HepG2 (cell line): Measurements from ENCODE around the gene ASGR1. TPM values are rescaled to one million over a fixed set of nuclear protein-coding genes. Genes with fewer than 3 reads are reported as not detected.

Source experiments
- ADNP ChIP-seq: sonication (generic); formaldehyde crosslinking; IDR thresholded peaks from 2 replicates; pipeline ENCODE4 v1.4.0; 2020; ENCODE audit warnings: missing genetic modification reagents
- CBX5 ChIP-seq: sonication (generic); formaldehyde crosslinking; IDR thresholded peaks from 2 replicates; pipeline ENCODE4 v1.4.0; 2020; ENCODE audit warnings: missing genetic modification reagents, borderline replicate concordance
- CENPT ChIP-seq: sonication (generic); formaldehyde crosslinking; IDR thresholded peaks from 2 replicates; pipeline ENCODE4 v1.8.0; 2022; ENCODE audit warnings: low read depth, mild to moderate bottlenecking, moderate library complexity, missing genetic modification reagents
- DBP ChIP-seq: sonication (generic); formaldehyde crosslinking; IDR thresholded peaks from 2 replicates; pipeline ENCODE4 v1.4.0; 2020; ENCODE audit warnings: missing genetic modification reagents; ENCODE audit errors: not compliant biosample characterization
- HNRNPL ChIP-seq: fragments of 200-400 bp; formaldehyde crosslinking; IDR thresholded peaks from 2 replicates; pipeline ENCODE4 v1.6.1; 2017; ENCODE audit warnings: mild to moderate bottlenecking, low read depth, low read length
- MTF1 ChIP-seq: sonication (generic); formaldehyde crosslinking; IDR thresholded peaks from 2 replicates; pipeline ENCODE4 v1.5.0; 2020; ENCODE audit warnings: missing genetic modification reagents
- MYC ChIP-seq: sonication (generic); formaldehyde crosslinking; IDR thresholded peaks from 2 replicates; pipeline ENCODE4 v1.9.0; 2021; ENCODE audit warnings: missing genetic modification reagents, borderline replicate concordance
- NRL ChIP-seq: sonication (generic); formaldehyde crosslinking; IDR thresholded peaks from 2 replicates; pipeline ENCODE4 v1.5.0; 2020; ENCODE audit warnings: missing genetic modification reagents, mild to moderate bottlenecking, moderate library complexity, borderline replicate concordance
- PHB2 ChIP-seq: fragments of 450-650 bp; IDR thresholded peaks from 2 replicates; pipeline ENCODE4 v1.6.1; 2018; ENCODE audit not compliant: partially characterized antibody
- RFX5 ChIP-seq: IDR thresholded peaks from 2 replicates; pipeline ENCODE4 v1.6.1; 2011; ENCODE audit warnings: low read depth, low read length, improper control_type of control experiment
- SALL2 ChIP-seq: sonication (generic); formaldehyde crosslinking; IDR thresholded peaks from 2 replicates; pipeline ENCODE4 v1.8.1; 2023; ENCODE audit warnings: mild to moderate bottlenecking, missing genetic modification reagents, inconsistent platforms
- ZMYM2 ChIP-seq: sonication (generic); formaldehyde crosslinking; IDR thresholded peaks from 2 replicates; pipeline ENCODE4 v1.8.0; 2022; ENCODE audit warnings: mild to moderate bottlenecking, missing genetic modification reagents
- ZNF225 ChIP-seq: sonication (generic); formaldehyde crosslinking; IDR thresholded peaks from 2 replicates; pipeline ENCODE4 v1.4.0; 2020; ENCODE audit warnings: mild to moderate bottlenecking, missing genetic modification reagents
- ZNF253 ChIP-seq: sonication (generic); formaldehyde crosslinking; IDR thresholded peaks from 2 replicates; pipeline ENCODE4 v1.8.0; 2022; ENCODE audit warnings: mild to moderate bottlenecking, missing genetic modification reagents, borderline replicate concordance
- ZNF264 ChIP-seq: sonication (generic); formaldehyde crosslinking; IDR thresholded peaks from 2 replicates; pipeline ENCODE4 v1.4.0; 2020; ENCODE audit warnings: missing genetic modification reagents
- ZNF335 ChIP-seq: sonication (generic); formaldehyde crosslinking; IDR thresholded peaks from 2 replicates; pipeline ENCODE4 v1.4.0; 2020; ENCODE audit warnings: missing genetic modification reagents
- ZNF564 ChIP-seq: sonication (generic); formaldehyde crosslinking; IDR thresholded peaks from 2 replicates; pipeline ENCODE4 v1.8.1; 2023; ENCODE audit warnings: mild to moderate bottlenecking, missing genetic modification reagents
- ZNF704 ChIP-seq: sonication (generic); formaldehyde crosslinking; IDR thresholded peaks from 2 replicates; pipeline ENCODE4 v1.8.1; 2023; ENCODE audit warnings: mild to moderate bottlenecking, inconsistent platforms, moderate library complexity, missing genetic modification reagents, borderline replicate concordance
- ZNF737 ChIP-seq: sonication (generic); formaldehyde crosslinking; IDR thresholded peaks from 2 replicates; pipeline ENCODE4 v1.5.0; 2020; ENCODE audit warnings: missing genetic modification reagents, mild to moderate bottlenecking, borderline replicate concordance
- ZNF746 ChIP-seq: sonication (generic); formaldehyde crosslinking; IDR thresholded peaks from 2 replicates; pipeline ENCODE4 v1.8.0; 2022; ENCODE audit warnings: mild to moderate bottlenecking, missing genetic modification reagents
- ZNF75D ChIP-seq: sonication (generic); formaldehyde crosslinking; IDR thresholded peaks from 2 replicates; pipeline ENCODE4 v1.8.1; 2023; ENCODE audit warnings: missing genetic modification reagents, mild to moderate bottlenecking, borderline replicate concordance
- ZNF777 ChIP-seq: sonication (generic); formaldehyde crosslinking; IDR thresholded peaks from 2 replicates; pipeline ENCODE4 v1.4.0; 2020; ENCODE audit warnings: missing genetic modification reagents
- polyA plus RNA-seq, 8 experiments: library from polyadenylated mRNA; depleted of rRNA in 3 of 8; stranded (reverse) in 7 of 8; unstranded in 1 of 8; fragments of >200 nt; fragmentation: Illumina TruSeq in 4 of 8; extraction: Trizol in 4 of 8; gene quantifications; 2 replicates each; pipeline versions ENCODE4 v1.2.1 to v1.2.3, GENCODE V29; 2011 to 2016; ENCODE audit warnings: low read depth in 4 of 8, missing spikeins in 1 of 8, mixed read lengths in 1 of 8; ENCODE audit not compliant: insufficient read depth in 1 of 8
- total RNA-seq, 5 experiments: library from RNA; depleted of rRNA; stranded (reverse); fragments of >200 nt; fragmentation: Illumina TruSeq; extraction: Trizol; gene quantifications; 2 replicates each; pipeline ENCODE4 v1.2.3, GENCODE V29; 2016; ENCODE audit warnings: low read depth in 1 of 5
- TF ChIP-seq, protein P1 (sequence below): sonication (generic); formaldehyde crosslinking; IDR thresholded peaks from 2 replicates; pipeline ENCODE4 v1.4.0; 2020; ENCODE audit warnings: missing genetic modification reagents
- TF ChIP-seq, protein P2 (sequence below): sonication (generic); formaldehyde crosslinking; IDR thresholded peaks from 2 replicates; pipeline ENCODE4 v1.4.0; 2020; ENCODE audit warnings: mild to moderate bottlenecking, missing genetic modification reagents
- TF ChIP-seq, protein P3 (sequence below): sonication (generic); formaldehyde crosslinking; IDR thresholded peaks from 2 replicates; pipeline ENCODE4 v1.5.0; 2020; ENCODE audit warnings: mild to moderate bottlenecking, missing genetic modification reagents

ASGR1 gene
- total and polyA plus RNA-seq, 2 of the 13 experiments (the other 11 are each of a cell fraction or from before 2014, with no cell fraction given), result 353 to 796 TPM

DNA sequence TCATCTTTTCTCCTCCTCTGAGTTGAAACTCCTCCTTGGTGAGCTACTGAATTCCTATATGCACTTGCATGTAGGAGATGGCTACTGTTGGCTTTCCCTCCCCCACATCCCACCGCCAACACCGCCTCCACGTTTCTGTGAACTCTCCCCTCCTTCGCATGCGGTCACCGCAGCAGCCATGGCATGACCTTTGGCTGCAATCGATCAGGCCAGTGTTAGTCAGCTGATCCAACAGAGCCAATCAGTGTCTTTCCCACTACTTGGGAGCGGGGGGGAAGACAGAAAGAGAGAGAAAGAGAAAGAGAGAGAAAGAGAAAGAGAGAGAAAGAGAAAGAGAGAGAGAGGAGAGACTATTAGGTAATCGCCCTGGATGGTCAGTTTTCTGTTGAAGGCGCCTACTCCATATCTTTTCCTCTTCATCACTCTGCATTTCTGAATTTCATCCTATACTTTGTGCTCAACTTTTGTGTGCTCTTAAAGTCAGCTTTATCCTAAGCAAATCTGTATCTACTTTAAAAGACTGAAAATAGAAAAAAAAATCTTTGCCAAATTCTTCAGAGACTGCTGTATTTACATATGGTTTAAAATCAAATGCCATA, 22.7 kb downstream of the ASGR1 start (continued):
- peak; percentile 78; the same call in 1 of the 2 replicates for TF ChIP-seq CBX5
- peak; percentile 49; the same call in 1 of the 2 replicates for TF ChIP-seq ZNF335 (CRISPR knock-in tag)
- TF ChIP-seq DBP (CRISPR knock-in tag), result no peak
- no peak for TF ChIP-seq ADNP (CRISPR knock-in tag)
- no peak for TF ChIP-seq HNRNPL
- no peak for TF ChIP-seq PHB2
- TF ChIP-seq, protein P1, sequence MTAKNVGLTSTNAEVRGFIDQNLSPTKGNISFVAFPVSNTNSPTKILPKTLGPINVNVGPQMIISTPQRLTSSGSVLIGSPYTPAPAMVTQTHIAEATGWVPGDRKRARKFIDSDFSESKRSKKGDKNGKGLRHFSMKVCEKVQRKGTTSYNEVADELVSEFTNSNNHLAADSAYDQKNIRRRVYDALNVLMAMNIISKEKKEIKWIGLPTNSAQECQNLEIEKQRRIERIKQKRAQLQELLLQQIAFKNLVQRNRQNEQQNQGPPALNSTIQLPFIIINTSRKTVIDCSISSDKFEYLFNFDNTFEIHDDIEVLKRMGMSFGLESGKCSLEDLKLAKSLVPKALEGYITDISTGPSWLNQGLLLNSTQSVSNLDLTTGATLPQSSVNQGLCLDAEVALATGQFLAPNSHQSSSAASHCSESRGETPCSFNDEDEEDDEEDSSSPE (CRISPR knock-in tag), result peak; percentile 97
- 0 out of 2 replicates have a peak, but pooled peaks have one; percentile 39 for TF ChIP-seq ZNF737 (CRISPR knock-in tag)
- 0 out of 2 replicates have a peak, but pooled peaks have one; percentile 53 for TF ChIP-seq ZNF777 (CRISPR knock-in tag)
- peak; percentile 93 for TF ChIP-seq NRL
- TF ChIP-seq, protein P2, sequence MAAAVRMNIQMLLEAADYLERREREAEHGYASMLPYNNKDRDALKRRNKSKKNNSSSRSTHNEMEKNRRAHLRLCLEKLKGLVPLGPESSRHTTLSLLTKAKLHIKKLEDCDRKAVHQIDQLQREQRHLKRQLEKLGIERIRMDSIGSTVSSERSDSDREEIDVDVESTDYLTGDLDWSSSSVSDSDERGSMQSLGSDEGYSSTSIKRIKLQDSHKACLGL (CRISPR knock-in tag), result peak; percentile 83
- TF ChIP-seq ZNF264 (CRISPR knock-in tag), result peak; percentile 95
- peak; percentile 87 for TF ChIP-seq ZMYM2 (CRISPR knock-in tag)
- TF ChIP-seq CENPT (CRISPR knock-in tag), result no peak; the same call in 1 of the 2 replicates
- peak; percentile 52; the same call in 1 of the 2 replicates for TF ChIP-seq MTF1 (CRISPR knock-in tag)
- TF ChIP-seq RFX5, result no peak
- TF ChIP-seq ZNF746, result peak; percentile 97
- no peak for TF ChIP-seq SALL2 (CRISPR knock-in tag)
- TF ChIP-seq, protein P3, sequence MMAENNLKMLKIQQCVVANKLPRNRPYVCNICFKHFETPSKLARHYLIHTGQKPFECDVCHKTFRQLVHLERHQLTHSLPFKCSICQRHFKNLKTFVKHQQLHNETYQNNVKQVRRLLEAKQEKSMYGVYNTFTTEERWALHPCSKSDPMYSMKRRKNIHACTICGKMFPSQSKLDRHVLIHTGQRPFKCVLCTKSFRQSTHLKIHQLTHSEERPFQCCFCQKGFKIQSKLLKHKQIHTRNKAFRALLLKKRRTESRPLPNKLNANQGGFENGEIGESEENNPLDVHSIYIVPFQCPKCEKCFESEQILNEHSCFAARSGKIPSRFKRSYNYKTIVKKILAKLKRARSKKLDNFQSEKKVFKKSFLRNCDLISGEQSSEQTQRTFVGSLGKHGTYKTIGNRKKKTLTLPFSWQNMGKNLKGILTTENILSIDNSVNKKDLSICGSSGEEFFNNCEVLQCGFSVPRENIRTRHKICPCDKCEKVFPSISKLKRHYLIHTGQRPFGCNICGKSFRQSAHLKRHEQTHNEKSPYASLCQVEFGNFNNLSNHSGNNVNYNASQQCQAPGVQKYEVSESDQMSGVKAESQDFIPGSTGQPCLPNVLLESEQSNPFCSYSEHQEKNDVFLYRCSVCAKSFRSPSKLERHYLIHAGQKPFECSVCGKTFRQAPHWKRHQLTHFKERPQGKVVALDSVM (CRISPR knock-in tag), result no peak
- peak; percentile 89 for TF ChIP-seq ZNF564 (CRISPR knock-in tag)
- TF ChIP-seq ZNF253 (CRISPR knock-in tag), result 0 out of 2 replicates have a peak, but pooled peaks have one; percentile 36
- TF ChIP-seq ZNF75D (CRISPR knock-in tag), result peak; percentile 88; the same call in 1 of the 2 replicates
- TF ChIP-seq ZNF225 (CRISPR knock-in tag), result no peak
- TF ChIP-seq MYC (CRISPR knock-in tag), result peak; percentile 96
- peak; percentile 85; the same call in 1 of the 2 replicates for TF ChIP-seq ZNF704 (CRISPR knock-in tag)
